ENCODE data around the gene PRKCE.

PRKCE gene

DNA sequence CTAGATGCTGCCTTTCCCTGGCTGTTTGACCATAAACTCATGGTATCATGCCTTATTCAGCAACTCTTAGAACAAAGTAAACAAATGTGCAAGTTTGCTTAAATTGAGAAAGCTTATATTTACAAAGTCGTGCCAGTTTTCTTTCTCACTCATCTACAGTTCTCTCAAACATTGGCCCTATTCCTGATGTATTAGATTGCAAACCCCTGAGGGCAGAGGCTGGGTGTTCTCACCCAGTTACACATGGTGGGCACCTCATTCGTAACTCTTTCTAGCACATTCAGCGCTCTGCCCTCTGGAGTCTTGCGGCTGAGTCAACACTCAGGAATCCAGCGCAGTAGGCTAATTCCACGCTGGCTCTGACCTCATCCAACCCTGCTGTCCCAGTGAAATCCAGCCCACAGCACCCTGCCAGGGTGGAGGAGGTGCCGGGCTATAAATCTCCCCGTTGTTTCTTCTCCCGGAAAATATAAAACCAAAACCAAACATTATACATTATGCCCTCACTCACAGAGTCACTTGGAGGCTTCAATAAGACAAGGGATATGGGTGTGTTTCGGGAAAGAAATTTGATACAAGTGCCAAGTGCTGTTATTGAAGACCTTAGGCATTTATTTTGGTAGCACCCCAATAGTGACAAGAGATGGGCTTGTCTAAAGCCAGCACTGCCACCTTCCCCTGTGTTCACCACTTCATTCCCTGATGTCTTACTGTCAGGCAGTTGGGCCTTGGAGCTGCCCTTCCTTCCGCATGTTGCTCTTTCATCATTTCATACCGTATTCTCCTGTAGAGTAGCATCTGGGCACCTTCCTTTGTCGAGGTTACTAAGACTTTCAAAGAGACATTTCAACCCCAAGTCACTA lies 287.4 kb downstream of the PRKCE start:
- DNase-seq (ENCODE audit: low read depth): peak; percentile 89

DNA sequence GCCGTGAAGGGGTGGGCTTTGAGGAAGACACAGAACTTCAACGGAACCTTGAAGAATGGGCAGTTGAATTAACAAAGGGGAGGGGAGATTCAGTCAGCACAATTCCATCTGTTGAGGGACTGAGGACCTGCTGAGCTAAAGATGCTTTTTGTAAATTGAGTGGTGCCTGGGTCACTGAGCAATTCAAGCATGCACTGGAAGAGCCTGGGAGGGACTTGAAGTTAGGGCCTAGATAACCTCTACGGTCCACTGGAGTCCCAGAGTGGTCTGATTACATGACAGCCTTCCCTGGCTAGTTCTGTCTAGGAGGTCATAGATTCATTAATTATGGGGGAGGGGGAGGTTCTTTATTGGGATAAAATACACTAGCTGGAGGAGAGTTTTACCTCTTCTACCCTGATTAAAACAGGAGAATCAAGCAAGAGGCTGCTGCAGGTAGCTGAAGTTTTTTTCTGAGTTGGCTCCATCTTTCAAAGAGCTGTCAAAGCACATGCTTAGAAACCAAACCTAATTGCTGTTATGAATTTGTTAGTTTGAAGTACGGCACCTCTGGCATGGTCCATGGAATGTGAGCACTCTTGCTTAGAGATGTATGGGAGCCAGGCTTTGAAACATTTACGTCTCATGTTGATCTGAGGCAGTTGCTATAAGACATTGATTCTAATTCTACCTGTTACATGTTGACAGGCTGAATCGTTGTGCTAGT lies 290.2 kb downstream of the PRKCE start:
- no peak for DNase-seq (ENCODE audit: low read depth)

DNA sequence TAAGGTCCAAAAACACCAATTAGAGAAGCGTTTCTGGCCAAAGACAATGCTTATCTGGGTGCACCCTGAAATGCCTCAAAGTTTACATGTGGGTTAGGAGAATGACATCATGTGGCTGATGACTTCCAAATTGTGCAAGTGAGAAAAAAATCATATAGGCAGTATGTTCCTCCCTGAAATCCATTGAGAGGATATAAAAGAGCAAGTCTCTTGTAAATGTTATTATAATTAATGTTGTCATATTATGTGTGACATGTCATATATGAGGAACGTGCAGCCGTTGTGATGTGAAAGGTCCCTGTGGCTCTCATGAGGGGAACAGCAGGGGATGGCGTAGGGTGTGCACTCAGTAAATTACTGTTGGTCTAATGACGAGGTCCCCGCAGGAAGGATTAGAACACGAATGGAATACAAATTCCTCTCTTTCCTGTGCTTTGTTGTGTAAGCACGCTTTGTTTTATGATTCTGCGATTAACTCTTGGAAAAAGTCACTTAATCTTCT lies 290.8 kb downstream of the PRKCE start:
- DNase-seq (ENCODE audit: low read depth): no peak

DNA sequence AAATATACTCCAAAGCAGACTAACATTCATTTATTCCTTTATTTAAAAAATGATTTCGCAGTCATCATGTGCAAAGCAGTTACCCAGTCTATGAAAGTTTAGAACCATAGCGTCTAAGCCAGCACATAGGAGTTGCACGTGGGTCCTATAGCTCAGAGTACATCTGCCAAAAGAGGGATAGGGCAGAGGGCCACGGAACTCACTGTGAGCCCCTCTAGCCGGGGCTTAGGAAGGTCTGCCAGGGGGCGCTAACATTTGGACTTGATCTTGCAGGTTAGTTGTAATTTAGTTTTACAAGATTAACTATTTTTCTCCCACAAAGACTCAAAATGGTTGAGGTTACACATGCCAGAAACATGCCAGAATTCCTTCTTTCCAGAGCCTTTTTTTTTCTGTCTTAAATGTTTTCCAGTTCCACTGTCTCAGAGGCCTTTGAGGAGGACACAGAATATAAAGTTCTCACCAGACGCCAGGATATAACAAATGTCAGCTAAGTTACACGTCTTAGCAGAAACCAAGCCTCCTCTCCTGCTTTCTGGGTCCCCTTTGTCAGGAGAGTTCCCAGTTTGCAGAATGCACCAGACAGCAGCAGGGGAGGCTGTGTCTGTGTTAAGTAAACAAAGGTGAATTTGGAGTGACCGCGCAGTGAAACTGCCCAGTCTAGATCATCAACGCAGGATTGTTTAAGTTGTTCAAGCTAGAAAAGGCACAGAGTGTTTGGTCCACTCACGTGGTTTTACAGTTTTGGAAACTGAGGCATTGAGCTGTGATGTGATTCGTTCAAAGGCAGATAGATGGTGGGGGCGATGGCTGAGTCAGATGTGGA lies 292.0 kb downstream of the PRKCE start:
- no peak for DNase-seq (ENCODE audit: low read depth)

DNA sequence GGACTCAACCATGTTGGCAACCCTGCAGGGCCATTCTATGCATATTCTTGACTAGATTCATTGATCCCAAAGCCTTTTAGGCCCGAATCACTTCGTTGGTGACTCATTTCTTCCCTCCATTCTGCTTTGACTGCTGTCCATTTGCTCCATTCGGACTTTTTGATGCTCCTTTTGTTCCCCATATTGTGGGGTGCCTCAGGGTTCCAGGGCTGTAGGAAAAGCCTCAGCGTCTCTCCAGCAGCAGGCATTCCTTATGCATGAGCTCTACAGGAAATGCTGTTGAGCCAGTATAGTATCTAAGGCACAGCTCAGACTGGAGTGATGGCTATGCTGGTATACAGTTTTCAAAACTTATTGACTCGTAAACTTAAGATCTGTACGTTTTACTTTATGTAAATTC lies 292.6 kb downstream of the PRKCE start:
- no peak for DNase-seq (ENCODE audit: low read depth)

DNA sequence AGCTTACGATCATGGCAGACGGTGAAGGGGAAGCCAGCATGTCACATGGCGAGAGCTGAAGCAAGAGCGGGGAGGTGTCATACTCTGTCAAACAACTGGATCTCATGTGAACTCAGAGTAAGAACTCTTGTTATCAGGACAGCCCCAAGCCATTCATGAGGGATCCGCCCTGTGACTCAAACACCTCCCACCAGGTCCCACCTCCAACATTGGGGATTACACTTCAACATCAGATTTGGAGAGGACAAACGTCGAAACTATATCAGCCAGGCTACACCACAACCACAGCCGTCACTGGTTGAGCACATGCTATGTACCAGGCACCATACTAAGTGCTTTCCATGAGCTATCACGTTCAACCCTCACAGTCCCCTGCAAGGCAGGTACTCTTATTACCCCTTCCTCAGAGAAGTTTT lies 293.8 kb downstream of the PRKCE start:
- DNase-seq (ENCODE audit: low read depth): no peak

DNA sequence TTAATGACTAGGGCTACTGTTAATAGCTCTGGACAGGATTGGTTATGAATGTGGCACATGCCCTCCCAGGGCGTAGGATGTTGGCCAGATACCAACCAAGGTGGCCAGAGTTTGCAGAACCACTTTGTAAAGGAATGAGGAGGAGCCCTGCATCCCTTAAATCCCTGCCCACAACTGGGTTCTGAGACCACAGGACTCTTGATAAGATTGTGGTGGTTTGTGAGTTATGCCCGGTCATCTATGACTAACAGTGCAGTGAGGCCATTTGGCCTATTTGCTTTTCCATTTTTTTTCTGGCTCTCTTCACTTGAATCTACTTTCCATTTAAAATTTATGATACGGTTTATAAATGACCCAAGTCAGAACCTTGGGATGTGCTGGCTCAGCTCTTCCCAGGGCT lies 294.5 kb downstream of the PRKCE start:
- no peak for DNase-seq (ENCODE audit: low read depth)

DNA sequence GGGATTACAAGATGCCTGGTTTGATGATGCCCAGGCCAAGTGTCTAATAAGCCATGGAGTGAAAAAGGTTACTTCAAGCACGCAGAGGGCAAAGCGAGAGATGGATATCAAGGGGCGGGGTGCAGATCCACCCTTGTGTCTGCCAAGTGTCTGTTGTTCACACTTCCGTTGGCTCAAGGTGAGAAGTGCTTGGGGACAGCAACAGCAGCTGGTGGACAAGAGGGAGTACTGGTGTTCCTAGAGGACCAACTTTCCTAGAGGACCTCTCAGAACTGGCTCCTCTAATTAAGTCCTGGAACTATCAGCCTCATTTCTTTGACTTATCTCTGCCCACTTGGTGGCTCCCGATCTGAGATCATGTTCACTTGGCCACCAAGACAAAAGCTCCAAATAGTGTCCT lies 299.1 kb downstream of the PRKCE start:
- DNase-seq (ENCODE audit: low read depth): no peak

DNA sequence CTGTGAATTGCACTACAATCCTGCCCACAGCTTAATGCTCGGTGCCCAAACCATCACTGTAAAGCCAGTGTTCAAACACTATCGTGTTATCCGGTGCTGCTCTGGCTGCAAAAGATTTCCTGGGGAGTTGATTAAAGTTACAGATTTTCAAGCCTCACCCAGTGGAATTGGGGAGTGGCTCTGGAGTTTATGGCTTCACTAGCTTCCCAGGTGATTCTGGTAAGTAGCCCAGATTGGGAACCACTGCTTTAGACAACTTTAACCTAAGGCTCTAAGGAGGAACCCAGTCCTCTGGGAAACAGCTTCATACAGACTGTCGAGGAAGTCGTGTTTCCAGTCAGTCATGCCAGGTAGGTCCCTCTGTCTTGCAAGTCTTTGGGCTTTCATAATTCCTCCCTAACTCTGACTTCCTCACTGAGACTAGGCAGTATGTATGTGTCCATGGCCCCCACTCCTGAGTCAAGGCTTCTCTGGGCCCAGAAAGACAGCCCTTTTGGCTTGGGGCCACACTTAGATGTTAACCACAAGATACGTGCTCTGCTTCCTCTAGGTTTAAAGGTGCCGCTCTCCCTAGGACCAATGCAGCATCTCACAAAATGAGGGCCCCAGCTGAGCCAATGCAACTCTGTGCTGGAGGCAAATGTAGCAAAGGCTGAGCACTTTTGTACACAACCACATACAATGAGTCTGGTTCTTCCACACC lies 299.7 kb downstream of the PRKCE start:
- DNase-seq (ENCODE audit: low read depth): no peak

DNA sequence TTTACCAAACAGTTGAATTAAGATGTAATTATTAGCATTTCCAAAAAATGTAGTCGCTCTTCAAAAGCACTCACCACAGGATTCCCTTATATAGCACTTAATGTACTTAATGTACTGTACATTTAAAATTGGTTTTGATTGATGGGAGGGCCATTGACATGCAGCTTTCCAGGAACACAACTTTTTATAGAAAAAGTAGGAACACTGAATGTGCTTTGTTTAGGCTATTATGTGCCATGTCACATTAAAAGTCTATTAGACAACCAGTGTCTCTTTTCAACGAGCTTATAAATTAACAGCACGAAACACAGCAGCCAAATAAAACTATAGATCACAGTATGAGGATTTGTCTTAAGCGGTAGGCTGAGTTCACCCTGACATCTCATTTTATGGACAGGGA lies 301.1 kb downstream of the PRKCE start:
- DNase-seq (ENCODE audit: low read depth): no peak

DNA sequence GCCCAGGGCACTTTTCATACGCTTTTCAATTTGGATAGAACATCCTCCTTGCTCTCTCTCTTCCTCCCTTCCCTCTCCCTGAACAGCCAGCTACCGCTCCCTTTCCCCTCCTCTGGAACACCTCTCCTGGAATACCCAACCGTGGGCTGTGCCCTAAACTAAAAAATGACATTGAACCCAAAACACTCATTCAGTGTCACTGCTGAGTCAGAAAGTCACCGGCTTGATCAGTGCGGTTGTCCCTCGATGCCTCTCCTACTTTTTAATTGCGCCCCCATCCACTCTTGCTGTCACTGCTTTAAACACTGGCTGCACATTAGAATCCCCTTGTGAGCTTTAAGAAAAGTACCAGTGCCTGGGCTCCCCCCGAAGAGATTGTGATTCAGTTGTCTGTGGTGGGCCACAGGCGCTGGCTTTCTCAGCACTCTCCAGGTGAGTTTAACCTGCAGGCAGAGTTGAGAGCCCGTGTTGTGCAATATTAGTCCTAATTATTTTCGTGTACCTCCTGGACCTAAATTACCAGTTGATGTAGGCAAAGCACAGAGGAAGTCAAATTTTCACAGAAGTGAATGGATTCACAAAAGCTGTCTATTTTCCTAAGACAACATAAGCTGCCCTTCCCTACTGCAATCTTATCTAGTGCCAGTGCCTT lies 302.0 kb downstream of the PRKCE start:
- DNase-seq (ENCODE audit: low read depth): no peak

DNA sequence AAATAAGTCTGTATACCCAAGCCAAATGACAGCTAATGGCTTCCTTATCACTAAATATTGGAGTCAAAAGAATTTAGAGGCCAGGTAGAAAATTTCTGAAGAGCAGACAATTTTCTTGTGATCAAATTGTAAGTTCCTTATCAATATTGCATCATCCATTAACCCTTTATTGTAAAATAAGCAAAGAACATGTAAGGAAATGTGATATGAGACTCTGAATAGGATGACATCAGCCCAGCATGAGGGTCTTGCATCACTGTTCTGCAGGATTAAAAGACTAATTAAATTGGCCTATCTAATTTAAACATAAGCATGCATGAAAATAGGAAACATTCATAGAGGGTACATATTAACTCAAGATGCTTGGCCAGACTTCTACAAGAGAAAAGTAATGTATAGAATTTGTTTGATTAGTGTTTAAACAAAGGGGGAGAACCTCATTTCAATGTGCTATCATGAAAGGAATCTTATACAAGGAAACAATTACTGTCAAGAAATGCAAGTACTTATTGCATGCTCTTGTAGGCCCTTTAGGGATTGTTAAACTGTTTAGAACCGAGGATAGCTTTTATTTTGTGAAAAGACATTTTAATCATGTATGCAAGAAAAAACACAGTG lies 302.9 kb downstream of the PRKCE start:
- no peak for DNase-seq (ENCODE audit: low read depth)

DNA sequence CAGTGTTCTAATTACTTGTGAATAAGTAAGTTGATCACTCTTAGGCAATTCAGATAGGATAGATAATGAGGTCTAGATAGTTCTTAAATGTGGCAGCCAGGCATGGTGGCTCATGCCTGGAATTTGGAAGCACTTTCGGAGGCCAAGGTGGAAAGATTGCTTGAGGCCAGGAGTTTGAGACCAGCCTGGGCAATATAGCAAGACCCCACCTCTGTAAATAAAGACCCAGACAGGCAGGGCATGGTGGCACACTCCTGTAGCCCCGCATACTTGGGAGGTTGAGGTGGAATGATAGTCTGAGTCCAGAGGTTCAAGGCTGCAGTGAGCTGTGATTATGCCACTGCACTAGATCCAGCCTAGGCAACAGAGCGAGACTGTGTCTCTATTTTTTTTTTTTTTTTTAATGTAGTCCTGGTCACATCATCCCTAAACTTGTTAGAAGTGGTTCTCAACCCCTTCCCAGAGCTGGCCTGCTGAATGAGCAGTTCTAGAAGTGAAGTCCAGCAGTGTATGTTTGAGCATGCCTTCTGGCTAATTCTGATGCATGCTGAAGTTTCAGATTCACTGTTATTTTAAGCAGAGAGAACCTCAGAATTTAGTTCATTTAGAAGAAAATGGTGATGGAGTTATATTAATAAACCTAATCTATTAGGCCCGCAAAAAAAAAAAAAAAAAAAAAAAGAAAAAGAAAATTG lies 306.2 kb downstream of the PRKCE start:
- DNase-seq (ENCODE audit: low read depth): no peak

DNA sequence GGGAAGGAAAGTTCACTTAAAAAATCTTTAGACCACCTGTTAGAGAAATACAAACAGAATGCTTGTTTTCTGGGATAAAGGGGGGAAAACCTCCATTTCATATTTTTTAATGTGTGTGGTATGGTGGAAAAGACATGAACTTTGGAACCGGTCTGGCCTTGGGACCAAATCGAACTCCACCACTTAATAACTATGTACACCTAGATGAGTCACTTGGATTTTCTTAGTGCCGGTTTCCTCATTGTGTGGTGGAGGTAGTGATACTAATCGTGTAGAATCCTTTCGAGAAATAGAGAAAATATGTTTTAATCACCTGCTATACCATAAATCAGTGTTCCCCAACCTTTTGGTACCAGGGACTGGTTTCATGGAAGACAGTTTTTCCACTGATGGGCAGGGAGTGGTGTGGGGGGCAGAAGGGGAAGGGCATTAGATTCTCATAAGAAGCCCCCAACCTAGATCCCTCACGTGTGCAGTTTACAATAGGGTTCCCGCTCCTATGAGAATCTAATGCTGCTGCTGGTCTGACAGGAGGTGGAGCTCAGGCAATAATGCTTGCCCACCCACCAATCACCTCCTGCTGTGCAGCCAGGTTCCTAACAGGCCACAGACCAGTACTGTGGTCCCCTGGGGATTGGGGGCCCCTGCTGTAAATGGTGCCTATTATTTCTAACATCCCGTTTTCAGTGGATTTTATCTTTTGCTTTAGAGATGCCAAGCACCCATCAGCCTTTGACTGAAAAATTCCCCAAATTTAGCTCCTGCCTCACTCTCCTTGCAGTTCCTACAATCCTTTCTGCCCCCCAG lies 308.8 kb downstream of the PRKCE start:
- no peak for DNase-seq (ENCODE audit: low read depth)

DNA sequence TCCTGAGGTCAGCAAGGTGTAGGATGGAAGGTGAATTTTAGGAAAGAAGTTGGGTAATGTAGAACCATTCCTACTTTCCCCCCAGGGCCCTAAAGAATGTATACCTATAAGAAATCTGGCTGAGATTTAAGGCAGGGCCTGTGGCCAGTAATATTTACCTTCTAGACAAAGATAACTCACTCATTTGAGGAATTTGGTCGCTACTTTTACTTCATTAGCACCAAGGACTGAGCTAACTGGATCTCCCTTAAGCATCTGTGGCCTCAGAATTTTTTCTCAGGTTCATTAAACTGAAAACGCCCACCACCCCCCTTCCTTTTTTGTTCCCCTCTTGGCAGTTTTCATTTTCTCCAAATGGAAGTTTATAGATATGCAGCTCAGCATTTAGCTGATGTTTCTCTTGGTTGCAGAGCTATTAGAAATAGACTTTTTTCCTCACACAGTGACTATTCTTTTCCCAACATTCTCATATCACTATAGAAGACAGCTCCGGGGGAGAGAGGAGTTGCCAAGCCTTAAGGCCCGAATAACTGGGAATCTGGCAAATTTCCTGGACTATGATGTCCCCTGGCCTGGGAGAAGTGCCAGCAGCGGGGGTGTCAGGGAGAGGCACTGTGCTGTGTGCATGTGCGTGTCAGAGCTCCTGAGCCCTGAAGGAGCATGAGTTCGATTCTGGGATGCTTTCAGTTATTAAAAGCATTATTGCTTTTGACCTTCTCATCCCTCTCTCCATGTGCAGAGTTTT lies 310.9 kb downstream of the PRKCE start:
- DNase-seq (ENCODE audit: low read depth): peak; percentile 73

DNA sequence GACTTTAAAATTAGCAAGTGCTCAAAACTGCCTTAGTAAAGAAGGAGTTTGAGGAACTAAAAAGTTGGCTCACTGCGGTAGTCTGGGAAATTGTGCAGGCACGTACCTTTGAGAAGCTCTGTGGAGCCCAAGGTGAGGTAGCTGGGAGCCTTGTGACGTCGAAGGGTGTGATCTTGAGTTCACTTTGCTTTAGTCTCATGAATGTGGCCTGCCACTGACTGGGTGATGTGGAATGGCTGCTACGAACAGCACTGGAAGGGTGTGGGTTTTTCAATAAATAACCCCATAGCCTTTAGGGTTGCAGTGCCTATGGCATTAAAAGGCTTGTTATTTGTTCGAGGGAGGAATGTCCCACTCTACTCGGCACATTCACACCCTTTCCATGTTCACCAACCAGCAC lies 312.3 kb downstream of the PRKCE start:
- DNase-seq (ENCODE audit: low read depth): no peak

DNA sequence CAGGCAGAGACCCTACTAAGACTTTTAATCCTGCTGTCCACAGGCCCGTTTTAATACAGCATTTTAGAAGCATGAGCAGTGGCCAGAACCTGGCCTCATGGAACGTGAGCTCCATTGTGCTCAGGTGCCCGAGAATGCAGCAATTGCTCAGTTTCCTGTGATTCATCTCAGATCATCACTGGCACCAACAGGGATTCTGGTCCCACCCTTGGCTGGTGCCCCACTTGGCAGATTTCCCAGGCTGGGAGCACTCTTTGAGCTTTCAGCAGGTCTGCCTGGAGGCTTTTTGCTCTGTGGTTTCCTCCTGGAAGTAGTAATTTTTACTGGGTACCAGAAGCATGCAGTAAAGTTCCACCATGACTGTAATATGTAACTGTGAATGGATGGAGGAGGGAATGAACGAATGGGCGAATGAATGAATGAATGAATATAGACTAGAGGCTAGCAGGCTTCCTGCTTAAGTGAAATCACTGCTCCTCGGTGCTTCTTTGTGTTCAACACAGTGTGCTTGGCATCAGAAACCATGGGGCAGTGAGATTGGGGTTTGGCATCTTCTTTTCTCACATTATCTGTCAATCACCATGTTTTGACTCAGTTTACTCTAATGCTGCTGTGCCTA lies 312.9 kb downstream of the PRKCE start:
- DNase-seq (ENCODE audit: low read depth): peak; percentile 83

DNA sequence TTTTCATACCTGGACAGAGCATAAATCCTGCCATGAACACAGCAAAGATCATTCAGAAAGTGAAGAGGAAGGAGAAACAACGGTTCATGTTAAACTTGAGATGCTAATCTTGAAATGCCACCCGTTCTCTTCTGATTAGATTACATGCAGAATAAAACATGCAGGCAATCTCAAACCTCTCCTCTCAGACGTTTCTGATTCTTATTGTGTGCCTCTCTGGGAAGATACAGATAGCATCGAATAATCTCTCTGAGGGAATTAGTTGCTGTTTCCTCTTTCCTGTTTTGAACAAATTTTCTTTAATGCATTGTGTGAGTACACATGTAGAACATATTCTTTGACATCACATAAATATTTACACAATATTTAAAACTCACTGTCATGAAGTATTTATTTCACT lies 313.4 kb downstream of the PRKCE start:
- DNase-seq (ENCODE audit: low read depth): no peak

Data from GM04503 (cell line).